Esophagus squamous epithelium (tissue), 4 donors: ENCODE measurements around the gene DPPA3.

Source experiments
- CTCF ChIP-seq, 6 experiments: fragments of 450-650 bp in 4 of 6; fragments of 200-600 bp in 2 of 6; sonication (generic) in 2 of 6; IDR thresholded peaks; one replicate each; pipeline ENCODE4 v1.5.1; 2016 to 2019; ENCODE audit warnings: antibody characterized with exemption in 6 of 6, mild to moderate bottlenecking in 4 of 6, moderate library complexity in 4 of 6
- POLR2A ChIP-seq, 4 donors: fragments of 450-650 bp; IDR thresholded peaks; one replicate each; pipeline ENCODE4 v1.6.1; 2017; ENCODE audit warnings: antibody characterized with exemption in 4 of 4, mild to moderate bottlenecking in 4 of 4, moderate library complexity in 3 of 4

- no peak for TF ChIP-seq POLR2A (IDR thresholded peaks at IDR 0.05)
- TF ChIP-seq CTCF (IDR thresholded peaks at IDR 0.05) = no peak
Observed at GRCh38 chr12:7705846-7706245, 5.4 kb upstream of the DPPA3 start.
